CD4-positive, alpha-beta memory T cell (primary cell): ENCODE data around the gene YBEY. TPM values are rescaled to one million over a fixed set of nuclear protein-coding genes. Genes with fewer than 3 reads are reported as not detected.
A peak's percentile ranks its signal among the peaks of the same experiment; 100 is the strongest.

Experiments used
- CTCF ChIA-PET: fragments of 350-600 bp; sonication (Branson Sonifier 250); formaldehyde crosslinking; loops from one replicate; lab custom pipeline; 2021; ENCODE audit warnings: inconsistent platforms; ENCODE audit not compliant: partially characterized antibody; lab: Charles Lee
- POLR2A ChIA-PET: fragments of 350-600 bp; sonication (Branson Sonifier 250); formaldehyde crosslinking; loops from one replicate; lab custom pipeline; 2021; ENCODE audit not compliant: partially characterized antibody; lab: Charles Lee
- DNase-seq, 5 donors: peaks; one replicate each; pipeline versions ENCODE4 v3.0.0 to v3.0.0-alpha.2; 2020 to 2022; ENCODE audit warnings: mixed read lengths in 1 of 5
- H3K27ac ChIP-seq: one replicate; pipeline ENCODE4 v1.7.0; 2013; ENCODE audit warnings: low read depth, low read length
- H3K27me3 ChIP-seq: 2 replicates; pipeline ENCODE4 v1.7.0; 2013; ENCODE audit warnings: mild to moderate bottlenecking, low read length, moderate library complexity; ENCODE audit not compliant: insufficient read depth
- H3K36me3 ChIP-seq: 2 replicates; pipeline ENCODE4 v1.7.0; 2013; ENCODE audit warnings: mild to moderate bottlenecking, low read length, moderate library complexity; ENCODE audit not compliant: insufficient read depth
- H3K4me1 ChIP-seq: 2 replicates; pipeline ENCODE4 v1.7.0; 2013; ENCODE audit warnings: mild to moderate bottlenecking, low read length, moderate library complexity; ENCODE audit not compliant: insufficient read depth
- H3K4me3 ChIP-seq, 2 donors: one replicate each; pipeline ENCODE4 v1.7.0; 2013; ENCODE audit warnings: low read length in 2 of 2, mild to moderate bottlenecking in 1 of 2
- H3K9me3 ChIP-seq, 2 donors: one replicate each; pipeline ENCODE4 v1.7.0; 2013; ENCODE audit warnings: low read length in 2 of 2, control low read depth in 1 of 2; ENCODE audit not compliant: control insufficient read depth in 1 of 2
- H3K27ac Mint-ChIP-seq, 7 donors: one replicate each; pipeline ENCODE4 v1.8.0; 2020 to 2021; ENCODE audit warnings: mixed read lengths in 7 of 7, mild to moderate bottlenecking in 6 of 7, inconsistent platforms in 3 of 7, moderate library complexity in 3 of 7
- H3K27me3 Mint-ChIP-seq, 2 donors: one replicate each; pipeline ENCODE4 v1.8.0; 2020 to 2021; ENCODE audit warnings: mixed read lengths in 2 of 2
- H3K36me3 Mint-ChIP-seq, 2 donors: one replicate each; pipeline ENCODE4 v1.8.0; 2020 to 2021; ENCODE audit warnings: mixed read lengths in 2 of 2, inconsistent platforms in 1 of 2, mild to moderate bottlenecking in 1 of 2
- H3K4me1 Mint-ChIP-seq, 4 donors: one replicate each; pipeline ENCODE4 v1.8.0; 2020 to 2021; ENCODE audit warnings: mixed read lengths in 4 of 4, mild to moderate bottlenecking in 1 of 4
- H3K4me3 Mint-ChIP-seq, 8 donors: one replicate each; pipeline ENCODE4 v1.8.0; 2020 to 2021; ENCODE audit warnings: mixed read lengths in 8 of 8, mild to moderate bottlenecking in 7 of 8, moderate library complexity in 6 of 8, inconsistent platforms in 3 of 8
- H3K9me3 Mint-ChIP-seq, 8 donors: one replicate each; pipeline ENCODE4 v1.8.0; 2020 to 2021; ENCODE audit warnings: mixed read lengths in 8 of 8, mild to moderate bottlenecking in 5 of 8, inconsistent platforms in 3 of 8, moderate library complexity in 1 of 8
- intact Hi-C: fragments of 100-400 bp; cut with micrococcal nuclease; formaldehyde crosslinking; loops from one replicate; pipeline ENCODE4 v1.15.1; 2023
- polyA plus RNA-seq, 2 donors: library from polyadenylated mRNA; unstranded; fragments of 300-500 nt; fragmentation: Illumina TruSeq; gene quantifications; one replicate each; pipeline ENCODE4 v1.2.3, GENCODE V29; 2021
- total RNA-seq, 2 experiments: library from RNA; stranded (reverse); gene quantifications; one replicate each; pipeline ENCODE4 v1.2.3, GENCODE V29; 2021

Gene YBEY
- total and polyA plus RNA-seq, 4 experiments from 2014 or later, result 11.5 to 18.9 (median 15.1) TPM

- peaks cover 0 to 2% (median 0%) of the 10 kb centered on the region in 8 donors for H3K9me3 Mint-ChIP-seq
- H3K36me3 ChIP-seq, result peaks cover 27% of the 10 kb centered on the region
- CTCF ChIA-PET, result interaction anchor here (0.8 kb wide), 1 partner anchor 109 kb away, joined by 3 read pairs; no protein-coding TSS in a partner anchor
- H3K4me3 Mint-ChIP-seq, result no peak overlapping the region
- H3K27me3 ChIP-seq, result no peaks in the 10 kb centered on the region
- POLR2A ChIA-PET, result interaction anchor here (1.3 kb wide), 1 partner anchor 33 kb away, joined by 3 read pairs; the partner anchor contains the start of genes MCM3AP and YBEY
- H3K9me3 ChIP-seq, result no peaks in the 10 kb centered on the region
- no peak overlapping the region for H3K4me3 ChIP-seq
- intact Hi-C loops, result no loop called here
- peaks cover 26 to 37% (median 33%) of the 10 kb centered on the region in 4 donors for H3K4me1 Mint-ChIP-seq
- H3K27ac ChIP-seq, result no peak overlapping the region
- no peaks in the 10 kb centered on the region for H3K27me3 Mint-ChIP-seq
- H3K36me3 Mint-ChIP-seq, result peaks cover 67 to 81% of the 10 kb centered on the region in 2 donors
- H3K27ac Mint-ChIP-seq, result peak overlapping the region in 3 of 7 donors; percentile 82 to 94 (median 86)
- DNase-seq, result no peak
- H3K4me1 ChIP-seq, result peaks cover 32% of the 10 kb centered on the region
Measured at GRCh38 chr21:46252840-46253239, 33.3 kb upstream of the YBEY start.

GRCh38 chr21:46253610-46254124, 32.5 kb upstream of the YBEY start:
- intact Hi-C loops, result no loop called here
- no peaks in the 10 kb centered on the region for H3K27me3 Mint-ChIP-seq
- POLR2A ChIA-PET, result interaction anchor here (1.0 to 1.3 kb wide), 2 partner anchors 26 to 32 kb away, joined by 3 read pairs; partner anchors contain the start of genes LSS, MCM3AP and YBEY
- peak overlapping the region; percentile 19 for H3K27ac ChIP-seq
- CTCF ChIA-PET, result interaction anchor here (0.8 kb wide), 1 partner anchor 110 kb away, joined by 3 read pairs; no protein-coding TSS in a partner anchor
- peak overlapping the region; percentile 82 to 98 (median 94) for H3K27ac Mint-ChIP-seq
- peak overlapping the region in 7 of 8 donors; percentile 1 to 76 (median 50) for H3K4me3 Mint-ChIP-seq
- peak; percentile 41 to 81 (median 53) for DNase-seq
- no peak overlapping the region for H3K4me3 ChIP-seq
- no peaks in the 10 kb centered on the region for H3K27me3 ChIP-seq
- H3K36me3 ChIP-seq, result peaks cover 35% of the 10 kb centered on the region
- H3K4me1 ChIP-seq, result peaks cover 32% of the 10 kb centered on the region
- H3K9me3 Mint-ChIP-seq, result peaks cover 0 to 2% (median 0%) of the 10 kb centered on the region in 8 donors
- H3K9me3 ChIP-seq, result no peaks in the 10 kb centered on the region
- peaks cover 26 to 37% (median 33%) of the 10 kb centered on the region in 4 donors for H3K4me1 Mint-ChIP-seq
- peaks cover 69 to 82% of the 10 kb centered on the region in 2 donors for H3K36me3 Mint-ChIP-seq

GRCh38 chr21:46254208-46254975, 31.8 kb upstream of the YBEY start:
- intact Hi-C loops, result no loop called here
- peak overlapping the region; percentile 82 to 98 (median 94) for H3K27ac Mint-ChIP-seq
- H3K4me1 Mint-ChIP-seq, result peaks cover 26 to 37% (median 32%) of the 10 kb centered on the region in 4 donors
- ChIA-PET CTCF (interaction anchor here (0.6 kb wide), 1 partner anchor 1426 kb away, joined by 4 read pairs; no protein-coding TSS in a partner anchor), POLR2A (interaction anchor here (0.9 to 1.3 kb wide), 3 partner anchors 26 to 380 kb away, joined by 3 to 4 read pairs (median 3); partner anchors contain the start of genes LSS, MCM3AP and YBEY)
- no peaks in the 10 kb centered on the region for H3K9me3 Mint-ChIP-seq
- H3K27me3 ChIP-seq, result no peaks in the 10 kb centered on the region
- DNase-seq, result no peak
- H3K4me3 ChIP-seq, result no peak overlapping the region
- no peaks in the 10 kb centered on the region for H3K27me3 Mint-ChIP-seq
- peak overlapping the region in 6 of 8 donors; percentile 10 to 76 (median 62) for H3K4me3 Mint-ChIP-seq
- no peaks in the 10 kb centered on the region for H3K9me3 ChIP-seq
- peaks cover 39% of the 10 kb centered on the region for H3K36me3 ChIP-seq
- H3K36me3 Mint-ChIP-seq, result peaks cover 69 to 81% of the 10 kb centered on the region in 2 donors
- peak overlapping the region; percentile 19 for H3K27ac ChIP-seq
- peaks cover 32% of the 10 kb centered on the region for H3K4me1 ChIP-seq

GRCh38 chr21:46255166-46255565, 31.0 kb upstream of the YBEY start:
- no peaks in the 10 kb centered on the region for H3K9me3 Mint-ChIP-seq
- Histone ChIP-seq H3K27me3 (no peaks in the 10 kb centered on the region), H3K36me3 (peaks cover 39% of the 10 kb centered on the region), H3K4me1 (peaks cover 28% of the 10 kb centered on the region), H3K27ac (no peak overlapping the region), H3K4me3 (no peak overlapping the region), H3K9me3 (no peaks in the 10 kb centered on the region)
- ChIA-PET CTCF (interaction anchor here (0.6 kb wide), 1 partner anchor 1427 kb away, joined by 4 read pairs; no protein-coding TSS in a partner anchor), POLR2A (interaction anchor here (0.9 kb wide), 1 partner anchor 379 kb away, joined by 4 read pairs; no protein-coding TSS in a partner anchor)
- H3K27ac Mint-ChIP-seq, result peak overlapping the region in 4 of 7 donors; percentile 46 to 80 (median 70)
- DNase-seq, result no peak
- peaks cover 22 to 35% (median 28%) of the 10 kb centered on the region in 4 donors for H3K4me1 Mint-ChIP-seq
- H3K27me3 Mint-ChIP-seq, result no peaks in the 10 kb centered on the region
- H3K36me3 Mint-ChIP-seq, result peaks cover 61 to 74% of the 10 kb centered on the region in 2 donors
- intact Hi-C loops, result no loop called here
- H3K4me3 Mint-ChIP-seq, result no peak overlapping the region

GRCh38 chr21:46255758-46256337, 30.3 kb upstream of the YBEY start:
- Histone ChIP-seq H3K27me3 (no peaks in the 10 kb centered on the region), H3K36me3 (peaks cover 43% of the 10 kb centered on the region), H3K27ac (no peak overlapping the region), H3K4me3 (no peak overlapping the region), H3K9me3 (no peaks in the 10 kb centered on the region), H3K4me1 (peaks cover 21% of the 10 kb centered on the region)
- intact Hi-C loops, result no loop called here
- Mint-ChIP-seq H3K27me3 (no peaks in the 10 kb centered on the region), H3K4me3 (no peak overlapping the region), H3K9me3 (no peaks in the 10 kb centered on the region), H3K4me1 (peaks cover 16 to 28% (median 22%) of the 10 kb centered on the region in 4 donors), H3K27ac (peak overlapping the region in 1 of 7 donors; percentile 68), H3K36me3 (peaks cover 59 to 72% of the 10 kb centered on the region in 2 donors)
- ChIA-PET CTCF (no interaction called here), POLR2A (no interaction called here)
- DNase-seq, result no peak

GRCh38 chr21:46256501-46256994, 29.6 kb upstream of the YBEY start:
- Histone ChIP-seq H3K27ac (no peak overlapping the region), H3K27me3 (no peaks in the 10 kb centered on the region), H3K4me3 (no peak overlapping the region), H3K36me3 (peaks cover 48% of the 10 kb centered on the region), H3K4me1 (peaks cover 17% of the 10 kb centered on the region), H3K9me3 (no peaks in the 10 kb centered on the region)
- ChIA-PET CTCF (no interaction called here), POLR2A (no interaction called here)
- Mint-ChIP-seq H3K27me3 (no peaks in the 10 kb centered on the region), H3K9me3 (no peaks in the 10 kb centered on the region), H3K27ac (no peak overlapping the region), H3K36me3 (peaks cover 57 to 73% of the 10 kb centered on the region in 2 donors), H3K4me3 (no peak overlapping the region), H3K4me1 (peaks cover 15 to 26% (median 20%) of the 10 kb centered on the region in 4 donors)
- intact Hi-C loops, result no loop called here
- DNase-seq, result peak in 1 of 5 donors; percentile 36
